NAMALWA (cell line): ENCODE measurements around the gene PDE1C.

Experiments
- DNase-seq: peaks from one replicate; pipeline ENCODE4 v3.0.0-alpha.2; 2015; ENCODE audit warnings: low spot score

The PDE1C gene

DNA sequence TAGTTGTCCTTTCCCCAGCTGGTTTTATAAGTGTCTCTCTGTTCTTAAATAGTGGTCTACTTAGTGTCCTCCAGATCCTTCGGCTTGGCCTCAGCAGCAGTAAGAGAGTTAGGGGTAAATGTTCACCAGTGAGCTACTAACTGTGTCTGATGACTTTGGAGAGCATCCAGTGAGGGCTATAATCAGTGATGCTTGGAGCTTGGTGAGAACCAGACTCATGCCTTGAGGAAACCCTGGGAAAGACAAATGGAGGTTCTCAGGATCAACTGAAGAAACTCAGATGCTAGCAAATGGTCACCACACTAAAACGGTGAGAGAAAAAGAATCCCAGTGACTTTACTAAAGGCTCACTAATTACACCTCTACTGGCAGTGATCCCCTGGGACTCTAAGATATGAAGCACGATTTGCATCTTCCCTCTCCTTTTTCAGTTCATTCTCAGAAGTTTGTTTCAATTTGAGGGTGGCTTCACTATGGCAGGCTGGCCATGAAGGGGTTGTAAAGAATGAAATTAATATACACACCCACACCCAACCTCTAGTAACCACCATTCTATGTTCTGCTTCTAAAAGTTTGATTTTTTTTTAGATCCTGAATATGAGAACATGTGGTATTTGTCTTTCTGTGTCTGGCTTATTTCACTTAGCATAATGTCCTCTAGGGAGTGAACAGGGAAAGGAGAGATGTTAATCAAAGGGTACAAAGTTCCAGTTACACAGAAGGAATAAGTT lies 177.9 kb downstream of the PDE1C start:
- DNase-seq = no peak

DNA sequence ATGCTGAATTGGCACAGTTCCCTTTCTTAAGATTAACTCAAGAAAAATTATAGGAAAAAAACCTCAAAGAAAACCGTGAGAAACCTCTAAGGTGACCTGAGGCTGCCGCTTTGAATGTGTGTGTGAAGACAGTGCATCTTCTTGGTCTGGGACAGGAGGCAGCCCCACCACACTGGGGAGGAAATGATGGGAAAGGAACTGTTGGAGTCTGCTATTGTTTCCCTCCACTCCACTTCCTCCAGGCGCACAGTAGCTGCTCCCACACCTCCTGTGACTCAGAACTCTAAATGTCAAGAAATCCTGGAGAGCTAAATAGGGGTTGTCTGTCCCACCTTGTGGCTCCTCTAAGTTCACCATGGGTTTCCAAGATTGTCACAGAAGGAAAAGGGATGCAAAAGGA lies 179.4 kb downstream of the PDE1C start:
- DNase-seq = no peak

DNA sequence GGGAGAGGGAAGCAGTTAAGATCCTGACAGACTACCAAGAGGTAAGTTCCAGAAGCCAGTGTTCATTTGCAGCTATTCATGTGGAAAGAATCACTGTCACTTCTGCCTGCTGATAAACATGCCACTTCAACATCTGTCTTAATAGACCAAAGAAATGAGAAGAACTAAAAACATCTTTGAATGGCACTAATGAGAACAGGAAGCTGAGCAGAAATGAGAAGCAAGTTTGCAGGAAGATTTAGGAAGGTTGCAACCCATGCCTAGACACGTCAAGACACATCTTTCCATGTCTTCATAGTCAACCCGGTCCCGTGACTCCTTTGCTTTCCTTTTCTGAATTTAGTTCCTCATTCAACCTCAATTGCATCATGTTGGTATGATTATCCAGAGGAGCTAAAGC lies 180.0 kb downstream of the PDE1C start:
- no peak for DNase-seq

DNA sequence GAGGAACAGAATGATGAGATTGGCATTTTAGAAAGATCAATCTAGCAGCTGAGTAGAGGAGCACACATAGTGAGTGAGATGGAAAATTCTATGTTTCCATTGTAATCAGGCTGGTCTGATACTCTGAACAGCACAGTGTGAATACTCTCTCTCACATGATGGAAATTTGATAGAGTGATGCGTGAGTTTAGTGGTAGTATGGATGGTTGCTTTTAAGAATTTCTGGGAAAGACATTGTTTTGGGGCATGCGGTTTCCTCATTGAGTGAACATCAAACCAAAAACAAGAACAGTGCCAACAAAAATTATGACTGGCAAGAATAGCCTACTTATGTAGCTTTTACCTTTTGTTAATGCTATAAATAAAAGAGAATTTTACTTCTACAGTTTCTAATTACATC lies 183.2 kb downstream of the PDE1C start:
- DNase-seq = no peak

DNA sequence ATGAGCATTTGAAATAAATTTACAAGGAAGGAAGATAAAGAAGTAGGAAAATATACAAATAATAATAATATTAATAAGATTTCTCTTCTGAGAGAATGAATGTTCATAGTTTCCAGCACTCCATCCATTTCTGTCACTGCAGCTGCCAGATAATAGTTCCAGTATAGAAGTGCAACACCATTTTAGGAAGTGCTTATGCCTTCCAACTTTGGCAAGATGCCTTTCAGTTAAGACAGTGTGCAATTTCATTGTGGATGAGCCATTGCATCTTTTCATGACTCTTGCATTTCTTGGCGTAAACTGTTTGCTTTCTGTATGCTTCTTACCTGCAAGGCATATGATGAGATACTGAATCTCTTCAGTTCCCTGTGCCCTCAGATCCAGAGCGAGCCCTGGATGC lies 185.0 kb downstream of the PDE1C start:
- DNase-seq = no peak

DNA sequence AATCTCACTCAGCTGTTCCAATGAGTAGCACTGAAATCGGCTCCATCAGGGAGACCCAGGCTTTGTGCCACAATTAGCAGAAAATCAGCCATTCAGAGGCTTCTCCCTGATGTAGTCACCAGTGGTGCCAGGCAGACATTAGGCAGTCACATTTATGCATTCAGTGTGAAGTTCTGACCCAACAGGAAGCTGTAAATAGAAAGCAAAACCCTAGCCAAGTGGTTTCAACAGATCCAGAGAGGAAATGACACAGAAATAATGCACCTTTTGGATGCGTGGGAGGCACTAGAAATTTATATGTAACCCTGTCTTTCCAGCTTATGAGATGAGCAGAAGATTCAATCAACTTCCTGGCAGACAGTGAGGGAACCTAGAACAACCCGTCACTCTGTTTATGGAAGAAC lies 186.4 kb downstream of the PDE1C start:
- no peak for DNase-seq

DNA sequence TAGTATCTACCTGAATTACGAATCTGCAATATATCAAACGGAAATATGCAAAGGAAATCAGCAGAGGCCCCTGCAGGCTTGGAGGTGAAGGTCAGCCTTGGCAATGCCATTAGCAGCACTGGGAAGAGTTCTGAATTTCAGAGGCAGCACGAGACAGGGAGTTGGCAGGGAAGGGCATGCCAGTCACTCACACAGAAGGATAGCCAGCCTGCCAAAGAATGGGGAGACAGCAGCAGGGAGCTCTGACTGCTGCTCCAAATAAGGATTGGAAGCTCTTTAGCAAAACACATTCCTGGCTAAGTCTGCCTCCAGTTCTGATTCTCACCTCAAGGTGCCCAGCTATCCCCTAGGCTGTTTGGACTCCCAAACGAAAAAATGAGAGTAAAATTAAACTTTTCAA lies 188.0 kb downstream of the PDE1C start:
- no peak for DNase-seq

DNA sequence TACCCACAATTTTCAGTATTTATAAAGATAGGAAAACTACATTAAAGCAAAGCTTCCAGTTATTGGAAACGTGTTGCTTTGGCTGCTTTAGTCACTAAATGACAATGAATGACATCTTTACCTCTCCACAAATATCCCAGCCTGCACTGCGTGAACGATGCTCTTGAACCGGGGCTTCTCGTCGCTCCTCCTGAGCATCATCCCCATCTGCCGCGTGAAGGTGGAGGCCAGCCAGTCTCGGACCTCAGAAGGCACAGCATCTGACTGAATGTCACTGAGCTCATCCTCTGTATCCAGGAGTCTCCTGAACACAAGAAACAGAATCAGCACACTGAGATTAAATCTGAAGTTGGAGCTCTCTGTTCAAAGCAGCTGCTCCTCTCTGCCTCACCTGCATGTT lies 191.3 kb downstream of the PDE1C start:
- no peak for DNase-seq

DNA sequence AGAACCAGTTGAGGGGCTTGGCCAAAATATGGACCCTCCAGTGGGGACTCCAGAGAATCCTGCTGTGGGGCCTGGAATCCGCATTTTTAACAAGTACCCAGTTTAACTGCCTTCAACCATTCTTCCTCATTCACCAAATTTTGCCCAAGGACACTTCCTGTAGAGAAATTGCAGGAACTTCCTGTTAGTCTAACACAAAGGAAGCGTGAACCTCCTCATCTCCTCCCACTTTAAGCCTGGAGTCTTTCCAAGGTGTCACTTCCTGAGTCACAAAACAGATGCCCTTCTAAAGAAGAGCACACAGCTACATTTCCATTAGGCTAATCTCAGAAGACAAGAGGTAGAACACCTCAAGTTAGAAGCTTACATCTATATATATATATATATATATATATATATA lies 194.8 kb downstream of the PDE1C start:
- DNase-seq = no peak

DNA sequence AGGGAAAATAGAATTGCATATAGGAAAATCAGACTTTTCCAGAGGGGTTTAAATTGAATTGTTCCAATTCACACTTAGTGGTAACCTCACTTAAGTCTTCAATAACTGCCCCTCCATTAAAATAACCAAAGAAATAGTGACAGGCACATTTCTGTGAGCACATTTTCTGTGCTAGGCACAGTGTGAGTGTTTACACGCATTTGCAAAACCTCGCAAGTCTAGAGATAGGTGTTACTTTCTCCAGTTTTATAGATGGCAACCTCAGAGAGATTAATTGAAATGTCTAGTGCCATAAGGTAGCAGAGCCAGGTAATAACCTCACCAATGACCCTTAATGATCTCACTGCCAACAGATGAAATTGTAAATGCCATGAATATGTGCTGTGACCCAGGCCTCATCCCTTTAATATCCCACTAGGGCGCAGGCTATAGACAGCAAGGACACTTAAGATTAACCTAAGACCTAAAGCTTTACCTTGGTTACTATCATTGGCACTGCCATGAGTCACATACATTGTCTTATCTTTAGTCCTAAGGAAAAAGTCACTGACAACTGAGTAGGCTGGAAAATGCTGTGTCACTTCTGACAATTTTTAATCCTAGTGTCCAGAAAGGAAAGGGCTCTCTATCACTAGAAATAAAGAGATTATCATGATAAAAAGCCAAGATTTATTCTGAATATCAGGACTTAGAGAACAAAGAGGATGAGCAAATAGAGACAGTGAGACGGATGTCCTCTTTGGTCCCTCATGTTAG lies 195.4 kb downstream of the PDE1C start:
- no peak for DNase-seq

DNA sequence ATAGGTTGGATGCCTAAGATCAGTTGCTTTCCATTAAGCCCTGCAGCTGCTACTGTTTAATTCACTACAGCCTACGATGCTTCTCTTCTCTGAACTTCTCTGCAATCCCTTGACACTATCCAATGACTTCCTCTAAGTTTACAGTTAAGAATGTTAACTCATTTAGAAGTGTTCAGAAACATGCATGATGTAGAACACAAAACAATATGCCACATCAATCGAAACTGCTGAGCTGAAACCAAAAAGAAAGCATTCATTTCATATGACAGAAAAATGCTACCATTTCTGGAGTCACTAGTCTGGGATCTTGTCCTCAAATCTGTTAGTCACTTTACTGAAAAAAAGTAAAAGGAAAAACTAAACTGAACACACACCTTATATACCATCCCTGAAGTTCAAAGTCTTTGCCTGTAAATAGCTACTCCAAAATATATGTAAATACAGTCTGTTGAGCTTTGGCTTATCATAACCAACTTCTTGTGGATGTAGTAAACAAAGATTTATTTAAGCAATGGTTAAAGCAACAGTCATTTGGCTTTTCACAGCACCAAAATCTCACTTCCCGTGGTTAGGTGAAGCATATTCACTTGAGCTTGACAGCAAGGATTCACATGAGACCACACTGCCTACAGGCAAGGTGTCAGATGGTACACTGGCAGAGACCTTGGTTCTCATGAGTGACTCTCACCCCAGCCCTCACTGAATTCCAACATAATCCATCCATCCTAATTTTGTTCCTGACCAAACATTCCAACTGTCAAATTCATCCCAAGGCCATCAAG lies 196.2 kb downstream of the PDE1C start:
- DNase-seq = no peak

DNA sequence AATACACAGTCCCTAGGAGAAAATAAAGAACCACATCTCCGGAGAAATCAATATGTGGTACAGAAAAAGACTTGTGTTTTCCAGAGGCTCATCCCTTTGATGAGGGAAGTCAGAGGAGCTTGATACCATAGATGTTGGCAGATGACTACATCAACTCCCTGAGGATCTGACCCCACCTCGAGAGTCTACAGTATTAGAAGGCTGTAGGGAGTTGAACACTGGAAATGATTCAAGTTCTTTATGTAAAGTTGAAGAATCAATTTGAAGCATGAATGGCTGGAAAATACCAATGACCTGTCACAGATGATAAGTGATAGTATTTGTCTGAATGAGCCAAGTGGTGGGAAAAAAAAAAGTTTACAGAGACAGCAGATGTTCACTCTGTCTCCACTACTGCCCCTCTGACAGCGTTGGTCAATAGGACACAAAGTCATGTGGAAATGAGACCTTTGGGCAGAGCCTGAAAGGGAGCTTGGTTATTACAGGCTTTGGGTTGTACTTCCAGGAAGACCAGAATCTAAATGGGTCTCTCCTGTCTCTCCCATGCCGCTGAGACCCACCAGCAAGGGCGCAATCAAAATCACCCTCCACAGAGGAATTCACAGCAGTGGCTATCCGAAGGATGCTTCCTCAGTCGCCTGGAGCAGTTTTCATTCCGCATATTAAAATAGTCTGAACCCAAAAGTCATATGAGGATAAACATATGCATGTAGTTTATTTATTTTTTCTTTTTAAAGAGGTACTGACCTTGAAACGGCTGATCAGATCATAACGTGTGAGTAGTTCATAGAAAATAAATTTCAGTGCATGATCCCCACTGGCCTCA lies 197.4 kb downstream of the PDE1C start:
- no peak for DNase-seq

DNA sequence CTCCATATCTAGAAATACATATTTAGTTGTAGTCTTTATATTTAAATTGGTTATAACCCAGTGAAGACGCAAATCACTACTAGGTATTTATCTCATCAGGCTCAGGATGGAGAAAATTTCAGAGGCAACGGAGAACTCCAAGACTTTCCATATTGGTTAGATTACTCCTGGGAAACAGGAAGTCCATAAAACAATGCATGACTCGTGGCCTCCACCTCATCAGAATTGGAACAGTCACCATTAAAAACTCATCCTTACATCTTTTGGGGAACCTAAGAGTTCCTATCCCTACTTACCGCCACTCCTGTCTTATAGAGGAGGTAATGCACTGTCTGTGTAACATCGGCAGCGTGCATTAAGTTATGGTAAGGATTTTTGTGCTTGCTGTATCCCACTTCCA lies 205.6 kb downstream of the PDE1C start:
- DNase-seq = no peak

DNA sequence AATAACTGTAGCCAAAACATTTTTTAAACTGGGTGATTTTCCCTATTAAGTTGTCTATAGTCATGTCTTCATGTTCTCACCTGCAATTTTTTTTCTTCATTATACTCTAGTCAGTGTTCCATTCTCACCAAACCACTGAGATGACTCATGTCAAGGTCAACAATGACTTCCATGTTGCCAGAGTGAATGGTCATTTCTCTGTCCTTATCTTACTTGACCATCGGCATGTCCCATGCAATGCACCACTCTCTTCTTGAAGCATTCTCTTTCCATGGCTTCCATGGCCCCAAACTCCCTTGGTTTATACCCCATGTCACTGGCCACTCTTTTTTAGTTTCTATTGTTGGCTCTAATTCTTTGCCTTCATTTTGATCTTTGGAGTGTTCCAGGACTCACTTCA lies 209.3 kb downstream of the PDE1C start:
- DNase-seq = no peak

DNA sequence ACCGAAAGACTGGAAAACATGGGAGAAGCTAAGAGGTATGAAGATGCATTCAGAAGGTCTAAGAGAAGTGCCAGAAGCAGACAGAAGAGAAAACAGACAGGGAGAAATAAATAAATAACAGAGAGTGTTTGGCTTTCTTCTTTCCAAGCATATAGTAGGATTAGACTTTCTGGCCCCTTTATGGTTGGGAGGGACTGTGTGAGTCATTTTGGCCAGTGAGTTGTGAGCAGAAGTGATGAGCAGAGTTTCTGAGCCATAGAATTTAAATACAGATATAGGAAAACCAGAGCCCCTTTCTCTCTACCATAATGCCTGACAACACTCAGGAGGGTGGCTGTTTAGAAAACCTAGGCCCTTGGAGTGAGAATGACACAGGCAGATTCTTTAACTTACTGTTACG lies 212.2 kb downstream of the PDE1C start:
- no peak for DNase-seq

DNA sequence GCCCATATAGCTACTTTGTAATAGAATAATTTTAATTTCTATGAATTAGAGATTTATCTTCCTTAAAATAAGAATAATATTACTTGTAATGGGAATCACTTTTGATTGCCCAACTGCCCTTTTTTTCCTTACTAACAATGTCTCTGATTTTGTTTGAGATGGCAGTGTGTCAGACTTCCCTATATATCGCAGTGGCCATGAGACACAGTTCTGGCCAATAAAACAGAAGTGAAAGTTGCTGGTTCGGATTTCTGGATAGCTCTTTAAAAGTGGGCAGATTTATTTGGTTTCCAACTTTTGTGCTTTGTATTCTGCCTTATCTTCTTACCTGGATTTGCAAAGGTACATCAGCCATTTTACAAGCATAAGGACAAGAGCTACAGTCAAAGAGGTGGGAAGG lies 213.0 kb downstream of the PDE1C start:
- no peak for DNase-seq

DNA sequence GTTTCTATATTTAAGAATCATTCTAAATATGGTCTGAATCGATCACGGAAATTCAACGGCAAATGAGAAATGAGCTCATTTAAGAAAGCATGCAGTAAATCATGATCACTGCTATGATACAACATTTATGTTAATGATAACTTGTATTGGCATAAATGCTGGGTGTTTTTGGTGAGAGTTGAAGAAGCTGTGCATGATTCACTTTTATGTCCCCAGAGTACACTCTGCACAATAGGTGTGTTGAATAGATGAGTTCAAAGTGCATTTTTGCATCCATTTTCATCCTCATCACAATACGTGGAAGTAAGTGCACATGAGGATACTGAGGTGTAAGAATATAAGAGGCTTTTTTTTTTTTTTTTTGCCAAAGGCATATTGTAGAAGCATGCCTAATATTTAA lies 213.9 kb downstream of the PDE1C start:
- no peak for DNase-seq

DNA sequence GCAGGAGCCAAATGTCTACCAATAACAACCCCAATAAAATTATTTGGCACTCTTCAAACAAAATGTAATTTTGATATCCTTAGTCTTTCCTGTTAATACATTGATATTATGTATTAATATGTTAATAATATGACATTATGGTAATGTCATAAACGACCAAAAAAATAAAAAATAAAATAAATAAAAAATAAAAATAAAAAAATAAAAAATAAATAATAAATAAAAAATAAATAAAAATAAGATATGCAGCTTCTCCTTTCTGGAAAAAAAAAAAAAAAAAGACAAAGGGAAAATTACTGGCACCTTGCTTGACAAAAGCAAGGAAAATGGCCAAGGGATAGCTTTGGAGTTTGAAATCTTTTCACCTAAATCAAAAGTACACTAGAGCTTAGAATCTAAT lies 214.7 kb downstream of the PDE1C start:
- DNase-seq = no peak

DNA sequence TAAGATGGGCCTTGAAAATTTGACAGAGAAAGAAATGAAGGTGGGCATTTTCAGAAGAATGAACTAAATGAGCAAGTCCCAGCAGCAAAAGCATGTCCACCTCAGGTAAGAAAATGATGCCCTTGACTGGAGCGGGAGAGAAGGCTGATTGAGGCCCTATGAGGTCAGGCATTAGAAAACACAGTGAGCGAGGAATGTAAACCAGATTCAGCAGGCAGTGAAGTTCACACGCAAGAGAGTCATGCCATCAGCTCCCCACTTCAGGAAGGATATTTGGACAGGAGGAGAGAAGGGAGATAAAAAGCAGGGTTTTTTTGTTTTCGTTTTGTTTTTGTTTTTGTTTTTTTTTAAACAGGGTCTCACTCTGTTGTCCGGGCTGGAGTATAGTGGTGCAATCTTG lies 216.8 kb downstream of the PDE1C start:
- DNase-seq = no peak

DNA sequence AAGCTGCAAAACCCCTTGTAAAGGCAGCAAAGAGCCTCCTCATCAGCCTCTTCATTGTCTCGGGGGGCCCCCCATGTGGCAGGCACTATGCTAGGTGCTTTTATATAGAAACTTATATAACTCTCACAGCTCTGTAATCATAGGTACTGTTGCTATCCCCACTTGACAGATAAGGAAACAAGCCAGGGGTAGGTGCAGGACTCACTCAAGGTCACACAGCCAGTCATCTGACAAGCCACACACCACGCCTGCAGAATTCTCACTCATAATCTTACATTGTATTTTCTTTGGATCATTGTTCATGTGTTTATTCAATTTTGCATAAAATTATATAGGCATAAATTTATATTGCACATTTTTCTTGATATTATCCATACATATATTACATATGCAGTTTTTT lies 217.7 kb downstream of the PDE1C start:
- no peak for DNase-seq

DNA sequence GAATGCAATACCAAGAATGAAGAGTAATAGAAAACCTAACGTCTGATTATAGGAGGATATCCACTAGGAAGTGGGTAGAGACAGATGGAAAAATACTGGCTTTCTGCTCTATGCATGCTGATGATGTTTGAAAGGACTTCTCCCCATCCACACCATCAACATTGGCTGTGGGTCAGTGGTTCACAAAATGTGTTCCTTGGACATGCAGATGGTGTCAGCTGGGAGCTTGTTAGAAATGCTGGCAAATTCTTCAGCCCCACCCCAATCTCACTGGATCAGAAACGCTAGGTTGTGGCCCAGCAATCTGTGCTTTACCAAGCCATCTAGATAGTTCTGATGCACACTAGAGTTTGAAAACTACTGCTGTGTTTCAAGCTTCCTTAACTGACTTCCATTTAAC lies 219.1 kb downstream of the PDE1C start:
- no peak for DNase-seq

DNA sequence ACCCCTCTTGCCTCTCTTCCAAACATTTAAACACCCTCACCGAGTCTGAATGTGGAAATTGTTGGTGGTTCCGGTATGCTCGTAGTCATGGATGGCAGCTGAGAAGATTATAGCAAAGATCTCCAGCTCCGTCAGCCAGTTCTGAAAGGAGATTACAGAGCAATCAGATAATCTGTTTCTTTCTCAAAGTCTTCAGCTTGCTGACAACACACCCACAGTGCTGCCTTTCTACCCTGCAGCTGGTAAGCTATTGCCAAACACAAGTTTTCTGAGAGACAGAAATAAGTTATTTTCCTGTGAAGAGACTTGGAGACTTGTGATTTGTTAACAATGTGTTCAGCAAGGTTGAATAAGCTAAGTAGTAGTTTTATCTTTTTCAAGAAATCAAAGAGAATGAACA lies 219.6 kb downstream of the PDE1C start:
- DNase-seq = no peak
